ENCODE results near the gene HEPACAM. TPM values are rescaled to one million over a fixed set of nuclear protein-coding genes. Genes with fewer than 3 reads are reported as not detected.

Gene HEPACAM
- total RNA-seq, 1 experiment from 2014 or later: not detected

- no peak overlapping the region for H2BK5ac ChIP-seq (ENCODE audit: insufficient read length, low read length)
- H4K91ac ChIP-seq (ENCODE audit: insufficient read length, low read depth, low read length): no peak overlapping the region
- no peaks in the 10 kb centered on the region; the same call in 1 of the 2 replicates for H3K27me3 ChIP-seq (ENCODE audit: insufficient read depth, low read length)
- no CpG with 5 or more reads among the region's 3 CpGs for WGBS (ENCODE audit: extremely low coverage, insufficient read length, low lambda C conversion rate)
- H4K8ac ChIP-seq (replicated peaks; ENCODE audit: insufficient read length, low read depth, low read length): no peak overlapping the region
- H2BK15ac ChIP-seq (ENCODE audit: low read depth, low read length): no peak overlapping the region
- H3K9me3 Mint-ChIP-seq: no peaks in the 10 kb centered on the region
- H3K4me3 Mint-ChIP-seq: no peak overlapping the region
- no peak overlapping the region for H2AK5ac ChIP-seq (ENCODE audit: insufficient read length, low read length)
- H3K23me2 ChIP-seq (ENCODE audit: insufficient read length, low read depth, low read length, poor library complexity, severe bottlenecking): no peaks in the 10 kb centered on the region
- no peaks in the 10 kb centered on the region for H3K79me1 ChIP-seq (ENCODE audit: insufficient read depth, low read depth, low read length, poor library complexity, severe bottlenecking)
- no peak overlapping the region for H3K4me2 ChIP-seq (ENCODE audit: insufficient read depth, insufficient read length, low read length)
- peak; percentile 25 for DNase-seq
- H3K23ac ChIP-seq (ENCODE audit: insufficient read length, low read depth, low read length): no peak overlapping the region
- no peak overlapping the region for H3K27ac ChIP-seq (ENCODE audit: insufficient read length, low read depth, low read length)
- TF ChIP-seq CTCF (conservative IDR thresholded peaks at IDR 0.05): no peak
- no peak overlapping the region for H3K56ac ChIP-seq (ENCODE audit: insufficient read length, low read depth, low read length)
- no peak overlapping the region for H3T11ph ChIP-seq (ENCODE audit: low read length)
- H3K18ac ChIP-seq (ENCODE audit: insufficient read length, low read depth, low read length): no peak overlapping the region
- no peak overlapping the region for H2BK20ac ChIP-seq (ENCODE audit: low read depth, low read length, poor library complexity, severe bottlenecking)
- H3K36me3 Mint-ChIP-seq (ENCODE audit: insufficient read depth in 1 of 3, low read depth in 3 of 3): no peaks in the 10 kb centered on the region
- H3K27me3 Mint-ChIP-seq (ENCODE audit: low read depth): peaks cover 18% of the 10 kb centered on the region
- H3K27ac Mint-ChIP-seq: no peak overlapping the region; a peak in 1 of 7 replicates
- H2AFZ ChIP-seq (ENCODE audit: low read length): no peak overlapping the region
- peaks cover 4% of the 10 kb centered on the region; the same call in 1 of the 2 replicates for H3K4me1 ChIP-seq (ENCODE audit: insufficient read depth, low read length)
- no peak overlapping the region for H3K14ac ChIP-seq (ENCODE audit: insufficient read depth, low read length)
- H4K20me1 ChIP-seq (ENCODE audit: control insufficient read depth, insufficient read depth, insufficient read length): no peaks in the 10 kb centered on the region
- no peak overlapping the region for H3K9ac ChIP-seq (ENCODE audit: extremely low read depth, insufficient read length, low read length)
- no peak overlapping the region for H2BK12ac ChIP-seq (ENCODE audit: insufficient read length, low read depth, low read length)
- H3K9me3 ChIP-seq (ENCODE audit: control insufficient read depth, low read depth, low read length): no peaks in the 10 kb centered on the region
- H2BK120ac ChIP-seq (ENCODE audit: low read depth, low read length, poor library complexity, severe bottlenecking): no peak overlapping the region
- peaks cover 16 to 17% of the 10 kb centered on the region in 2 experiments for H3K4me1 Mint-ChIP-seq
- no peak overlapping the region for H4K5ac ChIP-seq (ENCODE audit: insufficient read length, low read depth, low read length)
- H3K4ac ChIP-seq (ENCODE audit: low read depth, low read length): no peak overlapping the region
- no peaks in the 10 kb centered on the region for H3K79me2 ChIP-seq (ENCODE audit: insufficient read depth, low read length)
Measured at GRCh38 chr11:124898263-124898680, 37.6 kb downstream of the HEPACAM start.

All from H9 (cell line).